OCI-LY7 (cell line): ENCODE data around the gene GPT2. TPM values are rescaled to one million over a fixed set of nuclear protein-coding genes. Genes with fewer than 3 reads are reported as not detected.

Source experiments
- BruUV-seq: library from RNA; stranded (reverse); fragments of 400-500 nt; replicated peaks from 2 replicates; lab custom pipeline; 2021; lab: Mats Ljungman, UMichigan
- CTCF ChIA-PET: fragments of 300-600 bp; sonication (Branson Sonifier 250); formaldehyde crosslinking; loops from one replicate; lab custom pipeline; 2022; ENCODE audit warnings: antibody characterized with exemption; ENCODE audit not compliant: unreplicated experiment; lab: Charles Lee
- POLR2A ChIA-PET: fragments of 300-600 bp; sonication (Branson Sonifier 250); formaldehyde crosslinking; loops from one replicate; lab custom pipeline; 2022; ENCODE audit warnings: antibody characterized with exemption; lab: Charles Lee
- DNase-seq: peaks from one replicate; pipeline ENCODE4 v3.0.0-alpha.2; 2015; ENCODE audit warnings: low spot score
- H2AFZ ChIP-seq: fragments of 200-600 bp; sonication (generic), shearing (Covaris generic); 2 replicates; pipeline ENCODE4 v1.6.1; 2014; ENCODE audit warnings: mild to moderate bottlenecking, antibody characterized with exemption, low read length, moderate library complexity
- H3K27ac ChIP-seq: fragments of 200-600 bp; sonication (generic); 2 replicates; pipeline ENCODE4 v1.5.1; 2014; ENCODE audit warnings: mixed run types, low read depth, mild to moderate bottlenecking, moderate library complexity, low read length, inconsistent platforms; ENCODE audit not compliant: poor library complexity, severe bottlenecking
- H3K36me3 ChIP-seq: fragments of 200-600 bp; sonication (generic); 2 replicates; pipeline ENCODE4 v1.6.1; 2014; ENCODE audit warnings: mild to moderate bottlenecking, antibody characterized with exemption, low read length, moderate library complexity, mixed read lengths; ENCODE audit not compliant: insufficient read depth
- H3K4me1 ChIP-seq: fragments of 200-600 bp; sonication (generic); 2 replicates; pipeline ENCODE4 v1.5.1; 2014; ENCODE audit warnings: mild to moderate bottlenecking, low read length; ENCODE audit not compliant: insufficient read depth, poor library complexity, severe bottlenecking
- H3K4me2 ChIP-seq: fragments of 200-600 bp; sonication (generic); 2 replicates; pipeline ENCODE4 v1.6.1; 2014; ENCODE audit warnings: mild to moderate bottlenecking, low read length
- H3K4me3 ChIP-seq: fragments of 200-600 bp; sonication (generic); 2 replicates; pipeline ENCODE4 v1.5.1; 2014; ENCODE audit warnings: mild to moderate bottlenecking, low read depth, low read length; ENCODE audit not compliant: poor library complexity, severe bottlenecking
- H3K79me2 ChIP-seq: fragments of 200-600 bp; sonication (generic); 2 replicates; pipeline ENCODE4 v1.6.1; 2016; ENCODE audit warnings: low read depth, mild to moderate bottlenecking, low read length, moderate library complexity, mixed read lengths; ENCODE audit not compliant: insufficient read depth
- H3K9me2 ChIP-seq: fragments of 200-600 bp; sonication (generic); 2 replicates; pipeline ENCODE4 v1.6.1; 2016; ENCODE audit warnings: mild to moderate bottlenecking, low read length, mixed read lengths; ENCODE audit not compliant: insufficient read depth
- H3K9me3 ChIP-seq: fragments of 200-600 bp; sonication (generic); 2 replicates; pipeline ENCODE4 v1.6.1; 2014; ENCODE audit warnings: mild to moderate bottlenecking, mixed run types, low read length, mixed read lengths
- H4K20me1 ChIP-seq: fragments of 200-600 bp; sonication (generic); 2 replicates; pipeline ENCODE4 v1.6.1; 2014; ENCODE audit warnings: mild to moderate bottlenecking, antibody characterized with exemption, low read length, moderate library complexity, mixed read lengths; ENCODE audit not compliant: insufficient read depth
- CTCF ChIP-seq: fragments of 200-600 bp; sonication (generic); conservative IDR thresholded peaks from 2 replicates; pipeline ENCODE4 v1.5.1; 2014; ENCODE audit warnings: mild to moderate bottlenecking, antibody characterized with exemption, low read length, moderate library complexity, mixed read lengths
- EZH2phosphoT487 ChIP-seq: fragments of 200-600 bp; sonication (generic); IDR thresholded peaks from 2 replicates; pipeline ENCODE4 v1.6.1; 2018; ENCODE audit warnings: low read depth, borderline replicate concordance, mild to moderate bottlenecking, mixed run types, antibody characterized with exemption, low read length, moderate library complexity, mixed read lengths
- intact Hi-C: fragments of 100-400 bp; cut with micrococcal nuclease; formaldehyde crosslinking; loops from one replicate; pipeline ENCODE4 v1.10.0; 2022; ENCODE audit not compliant: unreplicated experiment
- total RNA-seq, 2 experiments: library from RNA; depleted of rRNA in 1 of 2; stranded (reverse); fragments of >200 nt in 1 of 2; shearing (Covaris generic) in 1 of 2; gene quantifications; 2 replicates each; pipeline ENCODE4 v1.2.3, GENCODE V29; 2014 to 2022

The GPT2 gene
- total RNA-seq, 2 experiments from 2014 or later = 42.5 to 105 TPM

GRCh38 chr16:46848768-46849764, 35.1 kb upstream of the GPT2 start:
- POLR2A ChIA-PET = interaction anchor here (0.7 to 0.9 kb wide), 2 partner anchors 42 to 63 kb away, joined by 3 to 4 read pairs; no protein-coding TSS in a partner anchor
- no peaks in the 10 kb centered on the region for H3K36me3 ChIP-seq
- TF ChIP-seq CTCF (no peak), EZH2phosphoT487 (no peak)
- H3K9me3 ChIP-seq = no peaks in the 10 kb centered on the region
- H3K4me2 ChIP-seq = no peak overlapping the region
- CTCF ChIA-PET = no interaction called here
- intact Hi-C loops = no loop called here
- no peaks in the 10 kb centered on the region for H3K79me2 ChIP-seq
- DNase-seq = no peak
- no peak overlapping the region for H2AFZ ChIP-seq
- BruUV-seq = no TSS peak
- peaks cover 12% of the 10 kb centered on the region for H3K4me1 ChIP-seq
- no peak overlapping the region for H3K4me3 ChIP-seq
- no peak overlapping the region for H3K27ac ChIP-seq
- H4K20me1 ChIP-seq = no peaks in the 10 kb centered on the region
- H3K9me2 ChIP-seq = no peaks in the 10 kb centered on the region

GRCh38 chr16:46850619-46851555, 33.3 kb upstream of the GPT2 start:
- peak overlapping the region; percentile 89 for H2AFZ ChIP-seq
- ChIA-PET CTCF (no interaction called here), POLR2A (interaction anchor here (0.5 to 1.7 kb wide), 6 partner anchors 10 to 123 kb away, joined by 3 to 7 read pairs (median 4); no protein-coding TSS in a partner anchor)
- no peak for TF ChIP-seq CTCF
- no peak for TF ChIP-seq EZH2phosphoT487
- peaks cover 12% of the 10 kb centered on the region for H3K4me1 ChIP-seq
- peak overlapping the region; percentile 72 for H3K4me2 ChIP-seq
- H3K27ac ChIP-seq = peak overlapping the region; percentile 38
- intact Hi-C loops = loop anchor here (5.0 kb wide), 1 partner anchor 76 kb away; no protein-coding TSS in a partner anchor
- H3K4me3 ChIP-seq = peak overlapping the region; percentile 8
- peak; percentile 53 for DNase-seq
- no peaks in the 10 kb centered on the region for H3K9me3 ChIP-seq
- H3K36me3 ChIP-seq = no peaks in the 10 kb centered on the region
- no peaks in the 10 kb centered on the region for H3K79me2 ChIP-seq
- no peaks in the 10 kb centered on the region for H3K9me2 ChIP-seq
- no peaks in the 10 kb centered on the region for H4K20me1 ChIP-seq
- no TSS peak for BruUV-seq
